Erythroblast (primary cell): ENCODE data around the gene ZNF396.
A peak's percentile ranks its signal among the peaks of the same experiment; 100 is the strongest.

ENCODE experiments used
- GATA1 ChIP-seq: IDR thresholded peaks from 2 replicates; pipeline ENCODE4 v1.6.1; 2011; ENCODE audit warnings: low read depth, mild to moderate bottlenecking, control low read depth, low read length, moderate library complexity
- POLR2A ChIP-seq: IDR thresholded peaks from 2 replicates; pipeline ENCODE4 v1.6.1; 2011; ENCODE audit warnings: mild to moderate bottlenecking, low read length

GRCh38 chr18:35376742-35377695, at the start of gene ZNF396:
- TF ChIP-seq POLR2A (peak; percentile 34), GATA1 (no peak)
